Activated naive CD4-positive, alpha-beta T cell treated with anti-CD3 and anti-CD28 coated beads, Interleukin-2, amount 50 U/mL, for 16 hours (primary cell): Measurements from ENCODE around the gene OR1S1.
"Not testable (repeated sequence)": the region's sequence is repeated elsewhere in the genome, so short reads cannot be mapped to it uniquely, and the experiment has no call there.

Source experiments
- DNase-seq: peaks from one replicate; pipeline ENCODE4 v3.0.0-alpha.2; 2020

The OR1S1 gene

DNA sequence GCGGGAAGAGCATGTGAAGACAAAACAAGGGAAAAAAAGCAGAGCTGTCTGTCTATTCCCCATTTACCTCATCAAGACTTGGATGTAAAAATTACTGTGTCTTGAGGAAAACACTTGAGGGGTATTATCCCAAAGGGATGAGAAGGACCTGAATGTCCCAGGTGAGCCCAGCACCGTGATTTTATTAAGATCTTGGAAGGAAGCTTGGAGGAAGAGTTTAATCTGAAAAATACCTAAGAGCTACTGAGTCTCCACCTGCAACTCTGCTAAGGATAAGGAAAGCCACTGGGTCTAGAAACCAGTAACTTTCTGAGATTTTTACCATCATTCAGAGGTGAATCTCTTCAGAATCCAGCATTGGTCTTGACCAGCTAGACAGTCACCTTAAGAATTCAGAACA, at the start of gene OR1S1:
Gene OR1S1, plus strand, starts transcription at position 301 of the 400 bp plus-strand sequence.
- not testable (repeated sequence) for DNase-seq

DNA sequence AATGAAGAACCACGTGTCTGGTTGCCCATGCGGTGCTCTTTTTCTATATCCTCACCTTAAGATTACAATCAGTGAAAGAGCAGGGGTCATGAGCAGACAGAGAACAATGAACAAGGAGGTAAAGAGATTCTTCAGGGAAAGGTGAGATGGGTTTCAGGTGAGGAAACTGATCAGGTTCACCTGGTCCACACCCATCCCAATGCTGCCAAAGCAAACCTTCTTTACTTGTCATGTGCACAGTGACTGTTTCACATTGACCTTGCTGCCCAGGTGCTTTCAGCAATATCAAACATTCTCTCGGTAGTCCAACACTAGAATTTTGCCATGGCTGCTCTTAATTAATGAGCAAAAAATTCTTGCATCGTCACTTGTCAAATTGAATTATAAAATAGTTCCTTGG, 48.1 kb upstream of the OR1S1 start:
- DNase-seq: no peak

DNA sequence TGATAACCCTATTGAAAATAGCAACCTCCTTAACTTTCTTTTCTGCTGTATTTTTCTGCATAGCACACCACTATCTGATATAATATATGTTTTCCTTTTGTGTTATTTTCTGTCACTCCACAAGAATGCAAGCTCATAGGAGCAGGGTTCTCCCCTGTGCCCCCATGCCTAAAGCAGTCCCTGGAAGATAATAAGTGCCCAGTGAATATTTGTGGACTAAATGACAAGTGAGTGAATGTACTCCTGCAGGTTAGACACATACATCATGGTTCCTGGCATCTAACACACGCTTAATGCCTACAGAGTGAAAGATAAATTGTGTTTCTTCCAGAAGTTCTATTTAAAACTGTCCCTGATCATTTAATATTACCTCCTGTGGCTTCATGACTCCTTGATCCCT, 47.5 kb upstream of the OR1S1 start:
- no peak for DNase-seq

DNA sequence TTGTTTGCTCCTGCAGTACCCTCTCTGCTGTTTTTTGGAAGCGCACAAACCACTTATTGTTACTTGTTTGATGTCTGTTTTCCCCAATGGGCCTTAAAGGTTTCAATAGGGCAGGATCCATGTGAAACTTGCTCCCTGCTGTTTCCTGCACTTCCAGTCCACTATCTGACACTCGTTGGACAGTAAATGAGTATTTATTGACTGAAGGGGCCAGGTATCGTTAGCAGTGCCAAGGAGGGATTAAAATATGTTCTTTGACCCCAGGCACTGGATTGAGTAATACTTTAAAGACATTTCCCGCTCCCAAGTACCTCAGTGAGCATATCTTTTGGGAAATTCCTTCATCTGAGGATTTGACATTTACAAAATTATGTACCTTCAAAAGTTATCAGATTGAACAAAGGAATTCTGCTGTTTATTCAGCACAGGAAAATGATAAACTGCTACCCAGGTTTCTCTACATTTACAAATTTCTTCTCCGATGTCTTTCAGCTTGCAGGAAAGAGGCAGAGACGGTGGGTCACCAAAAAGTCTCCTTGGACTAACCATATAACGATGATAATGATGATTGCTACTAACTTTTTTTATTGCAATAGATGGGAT, 46.9 kb upstream of the OR1S1 start:
- DNase-seq: no peak

DNA sequence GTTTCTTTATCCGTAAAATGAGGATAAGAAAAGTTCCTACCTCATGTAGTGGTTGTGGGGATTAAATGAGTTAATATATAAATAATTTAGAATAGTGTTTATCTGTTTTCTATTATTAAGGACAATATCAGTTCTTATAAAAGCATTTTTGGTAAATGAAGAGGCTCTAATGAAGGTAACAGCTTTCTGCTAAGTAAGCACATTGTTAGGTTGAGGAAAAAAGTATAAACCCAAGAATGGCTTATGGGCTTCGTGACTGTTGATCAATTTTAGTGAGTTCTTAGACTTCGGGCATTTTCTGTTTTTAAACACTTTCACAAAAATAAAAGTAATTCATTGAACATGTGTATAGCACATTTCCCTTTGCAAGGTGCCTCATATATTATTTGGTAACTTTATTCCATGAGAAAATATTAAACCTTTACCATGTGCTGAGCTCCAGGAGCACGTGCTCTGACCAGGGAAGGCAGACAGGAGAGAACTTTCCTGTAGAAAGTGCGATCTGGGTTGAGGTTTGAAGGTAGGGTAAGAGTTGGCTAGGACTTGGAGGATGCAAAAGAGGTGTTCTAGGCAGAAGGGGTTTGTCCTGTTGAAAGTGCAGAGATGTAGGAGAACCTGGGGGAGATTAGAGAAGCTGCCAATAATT, 35.0 kb upstream of the OR1S1 start:
- DNase-seq: no peak

DNA sequence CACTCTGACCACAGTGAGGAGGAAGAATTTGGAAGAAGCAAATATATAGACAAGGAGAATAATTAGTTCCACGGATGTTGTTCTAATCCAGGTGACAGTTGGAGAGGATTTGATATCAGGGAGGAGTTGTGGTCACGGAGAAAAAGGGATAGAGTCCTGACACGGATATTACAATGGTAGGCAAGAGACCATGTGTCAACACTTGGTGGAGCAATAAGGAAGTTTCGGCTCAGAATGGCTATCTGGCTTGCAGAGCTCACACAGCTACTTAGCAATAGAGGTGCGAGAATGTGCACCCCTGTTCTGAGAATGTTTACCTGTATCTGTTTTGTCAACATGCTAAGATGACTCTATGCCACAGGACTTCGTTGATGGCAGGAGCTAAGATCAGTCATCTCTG, 34.1 kb upstream of the OR1S1 start:
- no peak for DNase-seq

DNA sequence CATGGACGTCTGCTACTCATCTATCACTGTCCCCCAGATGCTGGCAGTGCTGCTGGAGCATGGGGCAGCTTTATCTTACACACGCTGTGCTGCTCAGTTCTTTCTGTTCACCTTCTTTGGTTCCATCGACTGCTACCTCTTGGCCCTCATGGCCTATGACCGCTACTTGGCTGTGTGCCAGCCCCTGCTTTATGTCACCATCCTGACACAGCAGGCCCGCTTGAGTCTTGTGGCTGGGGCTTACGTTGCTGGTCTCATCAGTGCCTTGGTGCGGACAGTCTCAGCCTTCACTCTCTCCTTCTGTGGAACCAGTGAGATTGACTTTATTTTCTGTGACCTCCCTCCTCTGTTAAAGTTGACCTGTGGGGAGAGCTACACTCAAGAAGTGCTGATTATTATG, 32.9 kb upstream of the OR1S1 start:
- DNase-seq: no peak

DNA sequence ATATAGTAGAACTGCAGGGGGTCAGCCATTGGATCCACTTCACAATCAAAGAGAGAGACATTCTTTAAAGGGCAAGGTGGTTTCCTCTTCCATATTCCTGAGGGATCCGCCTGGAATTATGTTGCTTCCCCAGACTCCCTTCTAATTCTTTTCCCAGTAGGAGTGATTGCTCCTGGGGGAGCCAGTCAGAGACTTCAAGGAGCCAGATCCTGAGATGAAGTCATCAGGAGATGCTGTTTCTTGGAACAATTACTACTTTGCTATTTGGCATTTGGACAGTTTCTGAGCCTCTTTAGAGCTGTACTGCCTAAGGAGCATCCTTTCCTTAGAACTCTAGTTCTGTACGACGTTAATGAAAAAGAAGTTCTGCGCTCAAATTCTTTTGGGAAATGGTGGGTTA, 25.6 kb upstream of the OR1S1 start:
- DNase-seq: no peak

DNA sequence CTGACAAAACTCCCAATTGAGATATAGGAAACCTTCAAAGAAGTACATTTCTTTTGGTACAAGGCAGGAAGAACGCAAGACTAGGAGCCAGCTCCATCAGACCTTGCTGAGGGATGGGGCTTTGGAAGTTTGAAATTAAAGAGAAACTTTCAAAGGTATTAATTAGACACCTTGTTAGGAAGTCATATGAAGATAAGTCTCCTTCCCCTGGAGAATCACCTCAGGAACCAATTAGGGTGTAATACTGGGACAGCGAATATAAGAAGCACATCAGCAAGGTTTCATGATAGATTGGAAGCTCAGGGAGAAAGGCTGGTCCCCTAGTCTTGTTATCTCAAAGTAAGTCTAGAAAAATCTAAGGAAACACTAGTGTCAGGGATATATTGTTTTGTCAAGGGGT, 23.8 kb upstream of the OR1S1 start, which contains the start of gene OR9Q2:
Gene OR9Q2, plus strand, starts transcription at position 301 of the 400 bp plus-strand sequence. CDS start 1,421 bp downstream, outside the sequence.
- no peak for DNase-seq

DNA sequence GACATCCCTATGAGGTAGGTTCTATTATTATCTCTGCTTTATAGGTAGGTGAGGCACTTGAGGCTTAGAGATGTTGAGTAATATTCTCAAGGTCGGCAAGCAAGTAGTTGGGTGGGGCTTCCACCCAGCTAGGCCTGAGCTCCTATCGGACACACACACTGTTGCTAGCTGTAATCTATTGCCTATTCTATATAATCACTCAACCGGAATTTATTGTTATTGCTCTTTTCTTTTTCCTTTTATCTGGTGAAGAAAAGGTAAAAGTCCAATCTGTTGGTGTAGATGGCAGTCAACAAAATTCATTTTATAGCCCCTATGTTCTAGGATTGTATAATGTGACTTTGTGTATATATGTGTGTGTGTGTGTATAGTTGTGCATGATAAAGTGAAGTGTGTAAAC, 20.3 kb upstream of the OR1S1 start:
- DNase-seq: no peak

DNA sequence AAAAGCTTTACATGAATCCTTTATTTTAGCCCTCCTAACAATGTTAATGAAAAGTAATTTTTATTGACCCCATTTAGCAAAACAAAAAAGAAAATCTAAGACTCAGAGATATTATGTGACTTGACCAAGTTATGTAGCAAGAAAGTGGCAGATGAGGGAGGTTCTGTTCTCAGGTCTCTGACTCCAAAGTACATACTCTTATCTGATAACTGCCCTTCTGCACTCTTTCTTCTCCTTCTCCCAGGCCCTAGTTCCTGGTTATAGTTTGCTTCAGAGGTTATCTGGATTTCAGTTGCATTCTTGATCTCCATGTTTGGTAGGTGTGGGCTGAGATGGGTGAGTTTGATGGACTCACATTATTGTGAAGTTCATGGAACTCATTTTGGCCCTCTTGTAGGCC, 19.1 kb upstream of the OR1S1 start:
- no peak for DNase-seq

DNA sequence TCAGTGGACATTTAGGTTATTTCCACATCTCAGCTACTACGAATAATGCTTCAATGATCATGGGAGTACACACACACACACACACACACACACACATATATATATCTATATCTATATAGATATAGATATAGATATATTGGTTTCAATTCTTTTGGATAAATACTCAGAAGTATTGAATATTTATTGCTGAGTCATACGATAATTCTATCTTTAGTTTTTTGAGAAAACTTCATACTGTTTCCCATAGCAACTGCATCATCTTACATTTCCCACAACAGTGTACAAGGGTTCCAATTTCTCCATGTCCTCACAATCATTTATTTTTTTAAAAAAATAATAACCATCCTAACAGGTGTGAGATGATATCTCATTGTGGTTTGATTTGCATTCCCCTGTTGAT, 16.6 kb upstream of the OR1S1 start:
- DNase-seq: no peak

DNA sequence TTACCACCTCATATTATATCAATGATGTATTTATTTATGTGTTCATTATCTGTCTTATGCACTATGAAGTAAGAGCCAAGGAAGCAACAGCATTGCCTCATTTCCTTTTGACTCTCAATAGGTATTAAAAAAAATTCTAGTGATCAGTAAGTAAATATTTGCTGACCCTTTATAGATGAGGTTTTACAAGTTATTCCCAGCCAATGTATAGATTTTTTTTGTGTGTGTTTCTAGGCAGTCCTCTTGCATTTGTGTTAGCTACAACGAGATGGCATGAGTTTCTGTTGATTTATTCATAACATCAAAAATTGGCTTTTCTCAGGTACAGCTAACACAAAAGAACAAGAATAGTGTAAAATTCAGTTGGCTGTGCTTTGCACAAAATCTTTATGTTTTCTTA, 13.2 kb upstream of the OR1S1 start:
- DNase-seq: no peak

DNA sequence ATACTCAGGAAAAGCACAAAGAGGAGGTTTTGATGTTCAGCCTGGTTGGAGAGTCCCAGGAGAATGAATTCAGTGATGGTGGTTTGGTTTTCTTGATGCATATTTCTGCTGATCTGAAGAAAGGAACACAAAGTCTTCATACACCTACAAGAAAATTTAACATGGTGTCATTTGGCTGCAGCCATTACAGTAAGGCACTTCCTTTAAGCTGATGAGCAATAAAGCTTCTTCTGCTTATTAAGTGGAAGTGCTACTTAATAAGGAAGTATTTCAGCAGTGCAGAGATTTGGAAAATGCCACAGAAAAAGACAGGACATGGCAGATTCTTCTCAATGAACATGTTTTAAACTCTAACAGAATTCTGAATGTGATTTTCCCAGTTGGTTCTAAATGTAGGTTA, 8.5 kb upstream of the OR1S1 start, which contains the start of gene OR1S2:
Gene OR1S2, minus strand, starts transcription at position 101 of the 400 bp plus-strand sequence. Its CDS starts 0 bp downstream, at position 101.
- no peak for DNase-seq

DNA sequence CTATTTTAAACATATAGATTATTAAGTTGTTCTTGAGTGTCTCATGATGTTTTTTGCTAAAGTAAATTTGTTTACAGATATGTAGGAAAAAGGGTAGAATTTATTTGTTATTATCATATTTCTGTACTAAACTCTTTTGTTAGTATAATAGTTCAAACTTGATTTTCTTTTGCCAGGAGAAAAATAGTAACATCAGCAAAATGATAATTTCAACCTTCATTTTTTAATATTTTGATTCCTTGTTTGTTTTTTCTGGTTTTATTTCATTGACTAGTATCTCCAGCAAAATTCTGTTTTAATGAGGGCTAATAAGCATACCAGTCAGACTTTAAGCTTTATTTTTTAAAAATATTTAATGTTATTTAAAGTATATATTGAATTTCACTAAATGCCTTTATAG, 4.0 kb downstream of the OR1S1 start:
- no peak for DNase-seq

DNA sequence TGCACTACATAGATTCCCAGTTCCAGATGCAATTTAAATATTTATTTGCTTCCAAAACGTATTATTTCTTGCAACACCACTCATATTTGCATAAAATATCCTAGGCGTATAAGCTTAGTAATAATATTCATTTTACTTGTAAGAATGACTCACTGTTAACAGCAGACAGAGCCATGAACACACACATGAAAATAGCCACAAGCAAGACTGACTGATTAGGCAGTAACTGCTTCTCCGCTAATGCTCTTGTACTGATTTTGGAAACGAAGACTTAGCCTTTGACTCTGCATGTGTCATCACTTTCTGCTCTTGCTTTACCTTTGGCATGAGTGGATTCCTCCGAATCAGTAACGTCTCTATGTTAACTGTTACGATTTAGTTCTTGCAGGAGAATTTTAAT, 10.2 kb downstream of the OR1S1 start:
- no peak for DNase-seq

DNA sequence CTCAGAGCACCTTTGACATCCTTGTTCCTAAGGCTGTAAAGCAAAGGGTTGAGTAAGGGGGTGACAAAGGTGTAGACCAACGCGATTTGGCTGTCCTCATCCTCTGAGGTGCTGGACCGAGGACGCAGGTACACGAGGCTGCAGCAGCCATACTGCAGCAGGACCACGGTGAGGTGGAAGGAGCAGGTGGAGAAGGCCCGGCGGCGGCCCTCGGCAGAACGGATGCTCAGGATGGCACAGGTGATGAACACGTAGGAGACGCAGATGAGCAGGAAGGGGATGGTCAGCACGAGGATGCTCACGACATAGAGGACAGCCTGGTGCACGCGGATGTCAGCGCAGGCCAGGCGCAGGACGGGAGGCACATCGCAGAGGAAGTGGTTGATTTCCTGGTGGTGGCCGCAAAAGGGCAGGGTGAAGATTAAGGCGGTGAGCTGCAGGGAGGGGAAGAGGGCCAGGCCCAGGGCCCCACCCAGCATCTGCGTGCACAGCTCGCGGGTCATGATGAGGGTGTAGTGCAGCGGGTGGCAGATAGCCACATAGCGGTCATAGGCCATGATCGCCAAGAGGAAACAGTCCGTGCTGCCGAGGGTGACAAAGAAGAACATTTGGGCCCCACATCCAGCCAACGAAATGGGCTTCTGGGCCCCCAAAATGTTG, 15.6 kb downstream of the OR1S1 start:
- no peak for DNase-seq

DNA sequence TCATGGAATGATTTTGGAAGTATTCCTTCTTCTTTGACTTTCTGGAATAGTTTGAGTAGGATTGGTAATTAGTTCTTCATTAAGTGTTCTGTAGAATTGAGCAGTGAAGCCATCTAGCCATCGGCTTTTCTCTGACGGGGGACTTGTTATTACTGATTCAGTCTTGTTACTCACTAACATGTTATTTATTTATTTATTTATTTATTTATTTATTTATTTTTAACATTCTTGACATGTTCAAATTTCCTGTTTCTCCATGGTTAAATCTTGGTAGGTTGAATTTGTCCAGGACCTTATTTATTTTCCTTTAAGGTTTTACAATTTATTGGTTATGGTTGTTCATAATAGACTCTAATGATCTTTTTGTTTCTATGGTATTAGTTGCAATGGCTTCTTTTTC, 31.4 kb downstream of the OR1S1 start:
- no peak for DNase-seq

DNA sequence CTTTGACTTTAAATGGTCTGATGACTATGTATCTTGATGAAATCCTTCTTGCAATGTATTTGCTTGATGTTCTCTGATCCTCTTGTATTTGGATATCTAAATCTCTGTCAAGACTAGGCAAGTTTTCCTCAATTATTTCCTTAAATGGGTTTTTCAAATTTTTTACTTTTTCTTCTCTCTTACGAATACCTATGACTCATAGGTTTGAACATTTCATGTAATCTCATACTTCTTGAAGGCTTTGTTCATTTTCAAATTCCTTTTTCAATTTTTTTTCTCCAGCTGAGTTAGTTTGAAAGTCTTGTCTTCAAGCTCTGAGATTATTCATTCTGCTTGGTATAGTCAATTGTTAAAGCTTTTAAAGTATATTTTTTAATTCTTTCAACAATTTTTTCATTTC, 42.4 kb downstream of the OR1S1 start:
- DNase-seq: no peak

DNA sequence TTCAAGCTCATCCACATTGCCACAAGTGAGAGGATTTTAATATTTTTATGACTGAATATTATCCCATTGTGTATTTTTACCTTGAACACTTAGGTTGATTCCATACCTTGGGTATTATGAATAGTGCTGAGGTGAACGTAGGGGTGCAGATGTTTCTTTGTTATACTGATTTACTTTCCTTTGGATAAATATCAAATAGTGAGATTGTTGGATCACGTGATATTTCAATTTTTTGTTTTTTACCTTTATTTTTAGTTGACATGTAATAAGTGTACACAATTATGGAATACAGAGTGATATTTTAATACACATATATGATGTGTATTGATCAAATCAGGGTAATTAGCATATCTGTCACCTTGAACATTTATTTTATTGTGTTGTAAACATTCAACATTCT, 47.5 kb downstream of the OR1S1 start:
- DNase-seq: no peak
